ENCODE measurements around the gene ODF2.
"Not testable (repeated sequence)": the region's sequence is repeated elsewhere in the genome, so short reads cannot be mapped to it uniquely, and the experiment has no call there.

The ODF2 gene

GRCh38 chr9:128420060-128420650, 35.7 kb upstream of the ODF2 start:
- TF ChIP-seq POLR2A (IDR thresholded peaks at IDR 0.05; ENCODE audit: low read depth, low read length) = no peak
- no peak for FAIRE-seq
- peak; percentile 94 for DNase-seq (ENCODE audit: insufficient read length, low spot score)

GRCh38 chr9:128420651-128421481, 34.9 kb upstream of the ODF2 start, which contains the start of gene CERCAM:
Gene CERCAM, plus strand, starts transcription at chr9:128420857. Its CDS starts 21 bp downstream, at chr9:128420878.
- peak; percentile 75 for TF ChIP-seq POLR2A (IDR thresholded peaks at IDR 0.05; ENCODE audit: low read depth, low read length)
- DNase-seq (ENCODE audit: insufficient read length, low spot score) (peak; percentile 85), FAIRE-seq (no peak)

- FAIRE-seq (no peak), DNase-seq (ENCODE audit: insufficient read length, low spot score) (no peak)
- no peak for TF ChIP-seq POLR2A (IDR thresholded peaks at IDR 0.05; ENCODE audit: low read depth, low read length)
Measured at GRCh38 chr9:128421482-128421996, 34.3 kb upstream of the ODF2 start.

GRCh38 chr9:128422022-128422782, 33.6 kb upstream of the ODF2 start:
- not testable (repeated sequence) for FAIRE-seq; DNase-seq (ENCODE audit: insufficient read length, low spot score)

GRCh38 chr9:128422783-128423150, 33.0 kb upstream of the ODF2 start:
- TF ChIP-seq POLR2A (IDR thresholded peaks at IDR 0.05; ENCODE audit: low read depth, low read length) = no peak
- no peak for DNase-seq (ENCODE audit: insufficient read length, low spot score)
- no peak for FAIRE-seq

GRCh38 chr9:128423356-128423755, 32.5 kb upstream of the ODF2 start:
- not testable (repeated sequence) for FAIRE-seq; DNase-seq (ENCODE audit: insufficient read length, low spot score)

GRCh38 chr9:128424268-128424780, 31.5 kb upstream of the ODF2 start:
- no peak for DNase-seq (ENCODE audit: insufficient read length, low spot score)
- TF ChIP-seq POLR2A (IDR thresholded peaks at IDR 0.05; ENCODE audit: low read depth, low read length) = no peak
- FAIRE-seq = no peak

GRCh38 chr9:128428644-128429512, 26.9 kb upstream of the ODF2 start:
- no peak for TF ChIP-seq POLR2A (IDR thresholded peaks at IDR 0.05; ENCODE audit: low read depth, low read length)
- peak; percentile 81 for DNase-seq (ENCODE audit: insufficient read length, low spot score)
- FAIRE-seq = peak; percentile 50

- no peak for DNase-seq (ENCODE audit: insufficient read length, low spot score)
- TF ChIP-seq POLR2A (IDR thresholded peaks at IDR 0.05; ENCODE audit: low read depth, low read length) = no peak
- no peak for FAIRE-seq
Measured at GRCh38 chr9:128429513-128430086, 26.2 kb upstream of the ODF2 start.

GRCh38 chr9:128431207-128431606, 24.6 kb upstream of the ODF2 start:
- TF ChIP-seq POLR2A (IDR thresholded peaks at IDR 0.05; ENCODE audit: low read depth, low read length) = no peak
- FAIRE-seq (no peak), DNase-seq (ENCODE audit: insufficient read length, low spot score) (no peak)

GRCh38 chr9:128434340-128434739, 21.5 kb upstream of the ODF2 start:
- no peak for DNase-seq (ENCODE audit: insufficient read length, low spot score)
- no peak for FAIRE-seq
- no peak for TF ChIP-seq POLR2A (IDR thresholded peaks at IDR 0.05; ENCODE audit: low read depth, low read length)

GRCh38 chr9:128435611-128436010, 20.2 kb upstream of the ODF2 start:
- FAIRE-seq = no peak
- TF ChIP-seq POLR2A (IDR thresholded peaks at IDR 0.05; ENCODE audit: low read depth, low read length) = no peak
- DNase-seq (ENCODE audit: insufficient read length, low spot score) = no peak

All from H54 (cell line).